Mesothelial cell of epicardium (in vitro differentiated cells): ENCODE results near the gene CADM1. TPM values are rescaled to one million over a fixed set of nuclear protein-coding genes. Genes with fewer than 3 reads are reported as not detected.

Source experiments
- DNase-seq, 2 experiments: peaks; one replicate each; pipeline ENCODE4 v3.0.0; 2021; ENCODE audit warnings: low spot score in 2 of 2; ENCODE audit not compliant: unreplicated experiment in 2 of 2
- H3K27ac Mint-ChIP-seq: 2 replicates; pipeline ENCODE4 v1.8.0; 2021; ENCODE audit warnings: mixed read lengths
- H3K27me3 Mint-ChIP-seq: 2 replicates; pipeline ENCODE4 v1.8.0; 2021; ENCODE audit warnings: low read depth, mixed read lengths
- H3K36me3 Mint-ChIP-seq: 2 replicates; pipeline ENCODE4 v1.8.0; 2021; ENCODE audit warnings: mixed read lengths
- H3K4me1 Mint-ChIP-seq: 2 replicates; pipeline ENCODE4 v1.8.0; 2021; ENCODE audit warnings: mixed read lengths
- H3K4me3 Mint-ChIP-seq: 2 replicates; pipeline ENCODE4 v1.8.0; 2021; ENCODE audit warnings: mild to moderate bottlenecking, moderate library complexity, mixed read lengths
- H3K9me3 Mint-ChIP-seq: 2 replicates; pipeline ENCODE4 v1.8.0; 2021; ENCODE audit warnings: mixed read lengths
- CTCF ChIP-seq: fragments of 200-600 bp; sonication (generic); IDR thresholded peaks from one replicate; pipeline ENCODE4 v1.5.0; 2021; ENCODE audit warnings: antibody characterized with exemption; ENCODE audit not compliant: unreplicated experiment
- total RNA-seq: library from RNA; stranded (reverse); gene quantifications from 3 replicates; pipeline ENCODE4 v1.2.1, GENCODE V29; 2021

CADM1 gene
- total RNA-seq, 1 donor from 2014 or later, result 60.9 TPM

- Mint-ChIP-seq H3K27ac (no peak overlapping the region), H3K36me3 (no peaks in the 10 kb centered on the region), H3K27me3 (no peaks in the 10 kb centered on the region), H3K4me3 (no peak overlapping the region), H3K4me1 (peaks cover 7% of the 10 kb centered on the region), H3K9me3 (no peaks in the 10 kb centered on the region)
- DNase-seq, result no peak
- TF ChIP-seq CTCF, result no peak
These were observed 353.2 kb downstream of the CADM1 start for GRCh38 chr11:115151010-115151409.

GRCh38 chr11:115148691-115149090 is 355.5 kb downstream of the CADM1 start:
- no peak overlapping the region for H3K4me3 Mint-ChIP-seq
- H3K36me3 Mint-ChIP-seq, result no peaks in the 10 kb centered on the region
- no peak for TF ChIP-seq CTCF
- no peak for DNase-seq
- H3K4me1 Mint-ChIP-seq, result peaks cover 2% of the 10 kb centered on the region
- no peak overlapping the region for H3K27ac Mint-ChIP-seq
- no peaks in the 10 kb centered on the region for H3K27me3 Mint-ChIP-seq
- H3K9me3 Mint-ChIP-seq, result no peaks in the 10 kb centered on the region

GRCh38 chr11:115148101-115148500 is 356.1 kb downstream of the CADM1 start:
- no peak for TF ChIP-seq CTCF
- Mint-ChIP-seq H3K36me3 (no peaks in the 10 kb centered on the region), H3K27ac (no peak overlapping the region), H3K4me1 (peaks cover 4% of the 10 kb centered on the region), H3K9me3 (no peaks in the 10 kb centered on the region), H3K27me3 (no peaks in the 10 kb centered on the region), H3K4me3 (no peak overlapping the region)
- DNase-seq, result no peak

- H3K4me3 Mint-ChIP-seq, result no peak overlapping the region
- DNase-seq, result no peak
- peaks cover 4% of the 10 kb centered on the region for H3K4me1 Mint-ChIP-seq
- no peaks in the 10 kb centered on the region for H3K36me3 Mint-ChIP-seq
- no peak for TF ChIP-seq CTCF
- H3K9me3 Mint-ChIP-seq, result no peaks in the 10 kb centered on the region
- H3K27me3 Mint-ChIP-seq, result no peaks in the 10 kb centered on the region
- no peak overlapping the region for H3K27ac Mint-ChIP-seq
These were observed 356.9 kb downstream of the CADM1 start for GRCh38 chr11:115147243-115147807.

- H3K9me3 Mint-ChIP-seq, result no peaks in the 10 kb centered on the region
- peaks cover 7% of the 10 kb centered on the region for H3K4me1 Mint-ChIP-seq
- TF ChIP-seq CTCF, result no peak
- DNase-seq, result no peak
- no peak overlapping the region for H3K27ac Mint-ChIP-seq
- H3K4me3 Mint-ChIP-seq, result no peak overlapping the region
- no peaks in the 10 kb centered on the region for H3K36me3 Mint-ChIP-seq
- H3K27me3 Mint-ChIP-seq, result peaks cover 3% of the 10 kb centered on the region
These were observed 357.8 kb downstream of the CADM1 start for GRCh38 chr11:115146425-115146824.

- no peak for DNase-seq
- TF ChIP-seq CTCF, result no peak
- peaks cover 3% of the 10 kb centered on the region for H3K27me3 Mint-ChIP-seq
- no peaks in the 10 kb centered on the region for H3K9me3 Mint-ChIP-seq
- H3K4me1 Mint-ChIP-seq, result peaks cover 13% of the 10 kb centered on the region
- H3K4me3 Mint-ChIP-seq, result no peak overlapping the region
- no peaks in the 10 kb centered on the region for H3K36me3 Mint-ChIP-seq
- no peak overlapping the region for H3K27ac Mint-ChIP-seq
These were observed 358.9 kb downstream of the CADM1 start for GRCh38 chr11:115145324-115145723.
